ENCODE data around the gene GGA3. TPM values are rescaled to one million over a fixed set of nuclear protein-coding genes. Genes with fewer than 3 reads are reported as not detected.
"Not testable (repeated sequence)": the region's sequence is repeated elsewhere in the genome, so short reads cannot be mapped to it uniquely, and the experiment has no call there.

Gene GGA3
- total RNA-seq, 1 donor from 2014 or later = 17.9 TPM

DNA sequence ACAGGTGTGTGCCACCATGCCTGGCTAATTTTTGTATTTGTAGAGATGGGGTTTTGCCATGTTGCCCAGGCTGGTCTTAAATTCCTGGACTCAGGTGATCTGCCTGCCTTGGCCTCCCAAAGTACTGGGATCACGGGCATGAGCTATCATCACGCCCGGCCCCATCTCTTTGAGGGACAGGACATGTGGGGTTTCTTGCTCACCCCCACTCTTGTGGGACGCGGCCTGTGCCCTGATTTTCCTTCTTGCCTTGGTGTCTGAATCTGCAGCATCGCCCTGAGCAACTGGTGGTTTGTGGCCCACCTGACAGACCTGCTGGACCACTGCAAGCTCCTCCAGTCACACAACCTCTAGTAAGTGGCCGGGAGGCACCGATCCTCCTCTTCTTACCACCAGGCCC, 30.3 kb downstream of the GGA3 start:
- DNase-seq (ENCODE audit: low spot score) = no peak
- ATAC-seq = no peak

GRCh38 chr17:75228847-75229246, 32.6 kb downstream of the GGA3 start:
- ATAC-seq = peak; percentile 20
- no peak for DNase-seq (ENCODE audit: low spot score)

DNA sequence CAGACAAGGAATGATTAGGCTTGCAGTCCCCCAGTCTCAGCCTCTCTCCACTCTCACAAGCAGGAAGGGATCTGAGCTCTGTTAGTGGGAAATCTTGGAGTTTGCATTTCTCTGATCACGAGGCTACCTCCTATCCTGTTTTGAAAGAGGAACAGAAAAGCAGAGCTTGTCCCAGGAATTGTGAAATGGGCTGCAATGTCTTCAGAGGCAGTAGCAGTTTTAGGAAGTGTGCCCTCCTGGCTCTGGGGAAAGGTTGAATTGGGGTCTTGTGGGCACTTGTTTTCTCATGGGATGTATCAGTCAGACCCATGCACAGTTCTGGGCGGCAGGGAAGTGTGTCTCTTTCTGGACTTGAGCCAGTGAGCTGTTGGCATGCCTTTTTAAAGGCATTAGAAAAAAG, 33.1 kb downstream of the GGA3 start:
- DNase-seq (ENCODE audit: low spot score) (no peak), ATAC-seq (peak; percentile 45)

DNA sequence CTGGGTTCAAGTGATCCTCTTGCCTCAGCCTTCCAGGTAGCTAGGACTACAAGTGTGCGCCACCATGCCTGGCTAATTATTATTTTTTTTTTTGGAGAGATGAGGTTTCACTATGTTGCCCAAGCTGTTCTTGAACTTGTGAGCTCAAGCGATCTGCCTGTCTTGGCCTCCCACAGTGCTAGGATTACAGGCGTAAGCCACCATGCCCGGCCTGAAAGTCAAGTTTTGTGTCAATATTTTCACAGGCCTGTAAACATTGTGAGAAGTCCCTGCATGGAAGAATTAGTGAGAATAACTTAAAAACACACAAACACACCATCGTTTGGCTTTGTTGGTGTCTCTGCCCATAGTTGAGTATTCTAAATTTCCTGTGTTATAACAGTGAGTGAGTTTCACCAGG, 33.7 kb downstream of the GGA3 start:
- DNase-seq (ENCODE audit: low spot score) (no peak), ATAC-seq (no peak)

DNA sequence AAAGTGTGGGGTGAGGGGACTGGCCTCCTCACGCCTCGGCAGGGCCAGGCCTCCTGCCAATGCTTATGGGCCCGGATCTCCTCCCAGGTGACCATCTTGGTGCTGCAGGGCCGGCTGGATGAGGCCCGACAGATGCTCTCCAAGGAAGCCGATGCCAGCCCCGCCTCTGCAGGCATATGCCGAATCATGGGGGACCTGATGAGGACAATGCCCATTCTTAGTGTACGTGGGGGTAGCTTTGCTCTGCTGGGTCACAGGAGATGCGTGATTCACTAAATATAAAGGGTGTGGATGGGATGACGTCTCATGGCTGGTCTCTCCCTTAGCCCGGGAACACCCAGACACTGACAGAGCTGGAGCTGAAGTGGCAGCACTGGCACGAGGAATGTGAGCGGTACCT, 36.4 kb downstream of the GGA3 start:
- ATAC-seq = no peak

GRCh38 chr17:75219815-75220214, 41.6 kb downstream of the GGA3 start:
- DNase-seq (ENCODE audit: low spot score) = no peak
- no peak for ATAC-seq

More for the DNA sequence above, 36.4 kb downstream of the GGA3 start:
- no peak for DNase-seq (ENCODE audit: low spot score)

- ATAC-seq (no peak), DNase-seq (ENCODE audit: low spot score) (no peak)
Measured at GRCh38 chr17:75218131-75218530, 43.3 kb downstream of the GGA3 start.

- no peak for DNase-seq (ENCODE audit: low spot score)
- no peak for ATAC-seq
Measured at GRCh38 chr17:75209061-75209460, 52.3 kb downstream of the GGA3 start.

DNA sequence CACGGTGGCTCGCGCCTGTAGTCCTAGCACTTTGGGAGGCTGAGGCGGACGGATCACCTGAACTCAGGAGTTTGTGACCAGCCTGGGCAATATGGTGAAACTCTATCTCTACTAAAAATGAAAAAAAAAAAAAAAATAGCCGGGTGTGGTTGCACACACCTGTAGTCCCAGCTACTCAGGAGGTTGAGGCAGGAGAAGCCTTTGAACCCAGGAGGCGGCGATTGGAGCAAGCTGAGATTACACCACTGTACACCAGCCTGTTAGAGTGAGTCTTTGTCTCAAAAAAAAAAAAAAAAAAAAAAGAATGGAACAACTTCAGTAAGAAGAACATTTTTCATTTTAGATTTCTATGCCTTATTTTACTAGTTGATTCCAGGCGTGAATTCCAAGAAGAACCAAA, 53.2 kb downstream of the GGA3 start:
- peak; percentile 4 for ATAC-seq
- no peak for DNase-seq (ENCODE audit: low spot score)

DNA sequence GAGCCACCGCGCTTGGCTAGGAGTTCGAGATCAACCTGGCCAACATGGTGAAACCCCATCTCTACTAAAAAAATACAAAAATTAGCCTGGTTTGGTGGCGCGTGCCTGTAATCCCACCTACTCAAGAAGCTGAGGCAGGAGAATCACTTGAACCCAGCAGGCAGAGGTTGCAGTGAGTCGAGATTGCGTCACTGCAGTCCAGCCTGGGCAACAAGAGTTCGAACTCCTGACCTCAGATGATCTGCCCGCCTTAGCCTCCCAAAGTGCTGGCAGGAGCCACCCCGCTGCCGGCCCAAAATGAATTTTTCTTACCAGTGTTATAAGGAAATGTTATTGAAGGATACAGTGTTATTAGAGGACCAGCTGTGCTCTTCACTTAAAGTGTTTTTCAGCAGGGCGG, 53.6 kb downstream of the GGA3 start:
- peak; percentile 75 for DNase-seq (ENCODE audit: low spot score)
- peak; percentile 52 for ATAC-seq

DNA sequence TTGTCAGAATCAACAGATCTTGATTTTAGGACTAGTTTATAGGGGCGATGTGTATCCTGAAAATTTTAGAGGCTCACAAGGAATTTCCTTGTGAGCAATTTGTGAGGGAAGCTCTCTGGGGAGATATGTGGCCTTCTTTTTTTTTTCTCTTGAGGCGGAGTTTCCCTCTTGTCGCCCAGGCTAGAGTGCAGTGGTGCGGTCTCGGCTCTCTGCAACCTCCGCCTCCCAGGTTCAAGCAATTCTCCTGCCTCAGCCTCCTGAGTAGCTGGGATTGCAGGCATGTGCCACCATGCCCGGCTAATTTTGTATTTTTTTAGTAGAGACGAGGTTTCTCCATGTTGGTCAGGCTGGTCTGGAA, 54.4 kb downstream of the GGA3 start:
- DNase-seq (ENCODE audit: low spot score); ATAC-seq: not testable (repeated sequence)

DNA sequence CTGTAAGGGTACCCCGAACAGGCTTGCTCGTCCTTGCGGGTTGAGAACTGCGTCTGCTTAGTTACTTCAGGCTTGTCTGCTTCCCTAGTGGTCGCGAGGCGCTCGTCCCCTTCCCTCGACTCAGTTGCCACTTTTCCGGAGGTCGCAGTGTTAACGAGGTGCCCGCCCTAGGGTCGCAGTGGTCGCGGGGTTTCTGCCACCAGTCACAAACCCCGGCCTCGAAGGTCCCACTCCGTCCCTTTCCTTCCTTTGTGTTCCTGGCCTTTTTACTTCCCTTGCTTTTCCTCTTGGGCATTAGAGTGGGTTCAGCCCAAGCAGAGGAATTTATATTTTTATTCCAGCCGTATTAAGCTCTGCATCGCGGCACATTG, 55.6 kb downstream of the GGA3 start:
- ATAC-seq (no peak), DNase-seq (ENCODE audit: low spot score) (no peak)

DNA sequence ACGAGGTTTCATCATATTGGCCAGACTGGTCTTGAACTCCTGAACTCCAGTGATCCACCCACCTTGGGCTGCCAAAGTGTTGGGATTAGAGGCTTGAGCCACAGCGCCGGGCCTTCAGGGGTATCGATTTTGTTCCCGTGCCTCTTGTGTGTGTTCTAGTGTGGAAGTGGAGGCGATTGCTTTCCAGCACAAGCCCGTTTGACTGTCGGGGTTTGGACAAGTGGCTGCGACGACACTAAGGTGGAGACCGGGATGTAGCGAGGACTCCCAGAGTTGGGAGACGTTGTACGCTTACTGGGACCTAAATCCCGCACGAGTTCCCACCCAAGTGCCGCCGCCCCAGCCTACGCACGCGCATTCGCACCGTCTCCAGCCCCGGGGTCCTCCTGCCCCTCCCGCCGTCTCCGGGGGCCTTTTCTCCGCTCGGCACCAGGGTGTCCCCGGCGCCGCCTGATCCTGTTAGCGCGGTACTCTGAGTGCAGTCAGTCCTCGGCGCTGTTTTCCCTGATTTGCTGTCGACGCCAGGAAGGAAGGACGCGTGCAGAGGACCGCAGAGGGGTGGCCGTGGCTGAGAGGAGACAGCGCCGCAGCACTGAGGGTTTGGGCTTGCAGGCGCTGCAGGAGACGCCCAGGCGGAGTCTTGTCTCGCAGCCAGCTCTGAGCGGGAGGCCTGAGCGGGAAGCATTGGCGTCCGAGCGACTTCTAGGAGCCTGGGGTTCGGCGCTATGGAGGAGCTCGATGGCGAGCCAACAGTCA, 56.2 kb downstream of the GGA3 start, which contains the start of gene NUP85:
NUP85 (plus strand) TSS at position 643 of the 756 bp plus-strand sequence; CDS start at position 726, 83 bp downstream.
- ATAC-seq = peak; percentile 89

DNA sequence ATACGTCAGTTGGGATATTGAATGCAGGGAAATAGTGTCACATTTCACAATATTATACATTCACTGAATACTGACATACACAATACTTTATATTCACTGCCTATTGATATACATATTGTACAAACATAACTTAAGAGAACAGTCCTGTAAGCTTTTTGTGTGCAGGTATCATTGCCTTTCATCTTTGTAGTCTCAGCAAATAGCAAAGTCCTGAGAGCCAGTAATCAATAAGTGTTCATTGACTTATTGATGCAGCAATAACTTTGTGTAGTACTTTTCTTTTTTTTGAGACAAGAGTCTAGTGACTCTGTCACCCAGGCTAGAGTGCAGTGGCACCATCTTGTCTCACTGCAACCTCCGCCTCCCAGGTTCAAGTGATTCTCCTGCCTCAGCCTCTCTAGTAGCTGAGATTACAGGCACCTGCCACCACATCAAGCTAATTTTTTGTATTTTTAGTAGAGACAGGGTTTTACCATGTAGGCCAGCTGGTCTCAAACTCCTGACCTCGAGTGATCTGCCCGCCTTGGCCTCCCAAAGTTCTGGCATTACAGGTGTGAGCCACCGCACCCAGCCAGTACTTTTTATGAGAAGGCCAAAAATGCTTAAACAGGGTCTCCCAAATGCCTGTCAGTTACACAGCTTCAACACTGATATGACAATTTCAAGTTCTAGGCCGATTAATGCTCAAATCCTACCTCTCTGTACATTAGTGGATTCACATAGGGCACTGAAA, 61.4 kb downstream of the GGA3 start:
- no peak for DNase-seq (ENCODE audit: low spot score)
- no peak for ATAC-seq

More for the DNA sequence above, 56.2 kb downstream of the GGA3 start, which contains the start of gene NUP85:
- DNase-seq (ENCODE audit: low spot score) = peak; percentile 93

- ATAC-seq (no peak), DNase-seq (ENCODE audit: low spot score) (no peak)
Measured at GRCh38 chr17:75194879-75195278, 66.5 kb downstream of the GGA3 start.

GRCh38 chr17:75191584-75191983, 69.8 kb downstream of the GGA3 start:
- no peak for ATAC-seq
- no peak for DNase-seq (ENCODE audit: low spot score)

DNA sequence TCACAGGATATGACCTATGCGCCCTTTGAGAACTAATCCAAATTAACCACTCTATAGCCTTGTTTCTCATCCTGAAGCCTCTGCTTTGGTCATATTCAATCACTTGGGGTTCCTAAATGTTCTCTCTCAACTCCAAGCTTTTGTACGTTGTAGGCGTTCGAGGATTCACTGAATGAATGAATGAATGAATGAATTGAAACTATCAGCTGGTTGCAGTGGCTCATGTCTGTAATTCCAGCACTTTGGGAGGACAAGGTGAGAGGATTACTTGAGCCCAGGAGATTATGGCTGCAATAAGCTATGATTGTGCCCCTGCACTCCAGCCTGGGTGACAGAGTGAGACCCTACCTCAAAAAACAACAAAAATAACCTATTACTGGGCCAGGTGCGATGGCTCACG, 72.8 kb downstream of the GGA3 start:
- DNase-seq (ENCODE audit: low spot score) (no peak), ATAC-seq (no peak)

Other genes starting within 250 kb of the GGA3 start
- 25.8 TPM for gene MRPL58, start 248.9 kb downstream of the GGA3 start, total RNA-seq
- 177 TPM for gene ATP5PD, start 214.6 kb downstream of the GGA3 start, total RNA-seq
- 7.0 TPM for gene KCTD2, start 214.4 kb downstream of the GGA3 start, total RNA-seq
- gene SLC16A5, start 173.7 kb downstream of the GGA3 start, total RNA-seq = 1.2 TPM
- gene ARMC7, start 151.6 kb downstream of the GGA3 start, total RNA-seq = 5.6 TPM
- 11.9 TPM for gene NT5C, start 129.9 kb downstream of the GGA3 start, total RNA-seq
- 14.8 TPM for gene JPT1, start 107.1 kb downstream of the GGA3 start, total RNA-seq
- gene SUMO2, start 78.6 kb downstream of the GGA3 start, total RNA-seq = 94.9 TPM
- gene NUP85, start 55.9 kb downstream of the GGA3 start, total RNA-seq = 33.8 TPM
- 36.1 TPM for gene MRPS7, start 273 bp upstream of the GGA3 start, total RNA-seq
- gene MIF4GD, start 9.6 kb upstream of the GGA3 start, total RNA-seq = 7.7 TPM
- gene SLC25A19, start 27.8 kb upstream of the GGA3 start, total RNA-seq = 3.6 TPM
- 45.8 TPM for gene GRB2, start 144.1 kb upstream of the GGA3 start, total RNA-seq
- 43.5 TPM for gene TMEM94, start 195.0 kb upstream of the GGA3 start, total RNA-seq